Osteocyte (in vitro differentiated cells): ENCODE data around the gene TBC1D8B. TPM values are rescaled to one million over a fixed set of nuclear protein-coding genes. Genes with fewer than 3 reads are reported as not detected.
"Not testable (repeated sequence)": the region's sequence is repeated elsewhere in the genome, so short reads cannot be mapped to it uniquely, and the experiment has no call there.

Experiments
- DNase-seq: peaks from one replicate; pipeline ENCODE4 v3.0.0; 2021; ENCODE audit warnings: mixed read lengths; ENCODE audit not compliant: unreplicated experiment; ENCODE audit errors: extremely low spot score
- H3K27ac Mint-ChIP-seq: one replicate; pipeline ENCODE4 v1.8.0; 2021; ENCODE audit warnings: mild to moderate bottlenecking, mixed read lengths; ENCODE audit not compliant: unreplicated experiment
- H3K27me3 Mint-ChIP-seq: one replicate; pipeline ENCODE4 v1.8.0; 2021; ENCODE audit warnings: mixed read lengths; ENCODE audit not compliant: unreplicated experiment
- H3K36me3 Mint-ChIP-seq: one replicate; pipeline ENCODE4 v1.8.0; 2021; ENCODE audit warnings: mixed read lengths; ENCODE audit not compliant: unreplicated experiment
- H3K4me1 Mint-ChIP-seq: one replicate; pipeline ENCODE4 v1.8.0; 2021; ENCODE audit warnings: mixed read lengths; ENCODE audit not compliant: unreplicated experiment
- H3K4me3 Mint-ChIP-seq: one replicate; pipeline ENCODE4 v1.8.0; 2021; ENCODE audit warnings: mild to moderate bottlenecking, moderate library complexity, mixed read lengths; ENCODE audit not compliant: unreplicated experiment
- H3K9me3 Mint-ChIP-seq: one replicate; pipeline ENCODE4 v1.8.0; 2021; ENCODE audit warnings: mixed read lengths; ENCODE audit not compliant: unreplicated experiment
- total RNA-seq: library from RNA; stranded (reverse); gene quantifications from 2 replicates; pipeline ENCODE4 v1.2.1, GENCODE V29; 2021
- TF ChIP-seq, protein P1 (sequence below): fragments of 200-600 bp; sonication (generic); IDR thresholded peaks from 2 replicates; pipeline ENCODE4 v1.5.0; 2021; ENCODE audit warnings: antibody characterized with exemption, mild to moderate bottlenecking, moderate library complexity

TBC1D8B gene
- total RNA-seq, 1 donor from 2014 or later = 11.0 TPM

DNA sequence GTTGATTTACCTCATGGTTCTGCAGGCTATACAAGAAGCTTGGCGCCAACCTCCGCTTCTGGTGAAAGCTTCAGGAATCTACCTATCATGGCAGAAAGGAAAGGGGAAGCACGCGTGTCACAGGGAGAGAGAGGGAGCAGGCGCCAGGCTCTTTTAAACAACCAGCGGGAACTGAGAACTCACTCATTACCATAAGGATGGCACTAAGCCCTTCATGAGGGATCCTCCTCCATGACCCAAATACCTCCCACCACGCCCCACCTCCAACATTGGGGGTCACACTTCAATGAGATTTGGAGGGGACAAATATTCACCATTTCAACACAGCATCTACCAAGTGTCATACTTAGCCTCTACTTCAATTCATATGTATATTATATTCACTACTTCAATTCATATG, 18.8 kb upstream of the TBC1D8B start:
- H3K27me3 Mint-ChIP-seq = peaks cover 21% of the 10 kb centered on the region
- H3K4me3 Mint-ChIP-seq = no peak overlapping the region
- H3K9me3 Mint-ChIP-seq = no peaks in the 10 kb centered on the region
- no peaks in the 10 kb centered on the region for H3K4me1 Mint-ChIP-seq
- TF ChIP-seq, protein P1, sequence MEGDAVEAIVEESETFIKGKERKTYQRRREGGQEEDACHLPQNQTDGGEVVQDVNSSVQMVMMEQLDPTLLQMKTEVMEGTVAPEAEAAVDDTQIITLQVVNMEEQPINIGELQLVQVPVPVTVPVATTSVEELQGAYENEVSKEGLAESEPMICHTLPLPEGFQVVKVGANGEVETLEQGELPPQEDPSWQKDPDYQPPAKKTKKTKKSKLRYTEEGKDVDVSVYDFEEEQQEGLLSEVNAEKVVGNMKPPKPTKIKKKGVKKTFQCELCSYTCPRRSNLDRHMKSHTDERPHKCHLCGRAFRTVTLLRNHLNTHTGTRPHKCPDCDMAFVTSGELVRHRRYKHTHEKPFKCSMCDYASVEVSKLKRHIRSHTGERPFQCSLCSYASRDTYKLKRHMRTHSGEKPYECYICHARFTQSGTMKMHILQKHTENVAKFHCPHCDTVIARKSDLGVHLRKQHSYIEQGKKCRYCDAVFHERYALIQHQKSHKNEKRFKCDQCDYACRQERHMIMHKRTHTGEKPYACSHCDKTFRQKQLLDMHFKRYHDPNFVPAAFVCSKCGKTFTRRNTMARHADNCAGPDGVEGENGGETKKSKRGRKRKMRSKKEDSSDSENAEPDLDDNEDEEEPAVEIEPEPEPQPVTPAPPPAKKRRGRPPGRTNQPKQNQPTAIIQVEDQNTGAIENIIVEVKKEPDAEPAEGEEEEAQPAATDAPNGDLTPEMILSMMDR = no peak
- no peak for DNase-seq
- H3K36me3 Mint-ChIP-seq = no peaks in the 10 kb centered on the region
- H3K27ac Mint-ChIP-seq = no peak overlapping the region

DNA sequence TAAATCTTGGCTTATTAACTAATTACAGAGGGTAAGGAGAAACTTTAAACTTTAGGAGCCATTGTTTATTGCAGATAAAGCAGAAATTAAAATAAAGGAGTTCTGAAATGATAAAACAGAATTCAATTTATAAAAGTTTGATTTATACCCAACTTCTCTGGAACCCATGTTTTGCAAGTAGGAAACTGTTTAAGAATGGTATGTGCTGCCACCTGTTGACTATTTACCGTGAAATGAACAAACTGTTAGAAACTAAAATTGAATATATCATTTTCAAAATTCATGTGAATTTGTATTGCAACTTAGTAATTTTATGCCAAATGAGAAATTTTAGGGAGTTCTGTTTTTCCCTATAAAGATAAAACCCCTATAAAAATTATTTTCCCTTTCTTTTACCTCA, 11.0 kb upstream of the TBC1D8B start:
- H3K9me3 Mint-ChIP-seq = no peaks in the 10 kb centered on the region
- H3K27ac Mint-ChIP-seq = no peak overlapping the region
- no peaks in the 10 kb centered on the region for H3K36me3 Mint-ChIP-seq
- no peak for DNase-seq
- no peaks in the 10 kb centered on the region for H3K4me1 Mint-ChIP-seq
- no peak overlapping the region for H3K4me3 Mint-ChIP-seq
- TF ChIP-seq, protein P1 = peak; percentile 50
- H3K27me3 Mint-ChIP-seq = peaks cover 13% of the 10 kb centered on the region

DNA sequence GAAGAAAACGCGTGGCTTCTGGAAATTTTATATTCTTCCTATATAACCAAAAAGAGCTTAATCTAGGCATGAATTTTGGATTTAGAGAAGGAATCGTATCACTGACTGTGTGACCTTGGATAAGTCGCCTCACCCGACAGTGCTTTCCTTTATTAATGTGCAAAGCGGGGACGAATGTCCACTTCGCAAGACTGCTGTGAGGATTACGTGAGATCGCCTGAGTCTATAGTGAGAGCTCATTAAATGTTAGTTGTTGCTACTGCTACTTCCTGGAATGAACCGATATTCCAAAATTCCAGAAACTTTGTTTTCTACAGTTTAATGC, 448 bp upstream of the TBC1D8B start:
- TF ChIP-seq, protein P1 = no peak
- peak overlapping the region; percentile 95 for H3K4me3 Mint-ChIP-seq
- no peaks in the 10 kb centered on the region for H3K9me3 Mint-ChIP-seq
- H3K27ac Mint-ChIP-seq = peak overlapping the region; percentile 87
- H3K36me3 Mint-ChIP-seq = no peaks in the 10 kb centered on the region
- DNase-seq = no peak
- peaks cover 5% of the 10 kb centered on the region for H3K4me1 Mint-ChIP-seq
- H3K27me3 Mint-ChIP-seq = peaks cover 28% of the 10 kb centered on the region

DNA sequence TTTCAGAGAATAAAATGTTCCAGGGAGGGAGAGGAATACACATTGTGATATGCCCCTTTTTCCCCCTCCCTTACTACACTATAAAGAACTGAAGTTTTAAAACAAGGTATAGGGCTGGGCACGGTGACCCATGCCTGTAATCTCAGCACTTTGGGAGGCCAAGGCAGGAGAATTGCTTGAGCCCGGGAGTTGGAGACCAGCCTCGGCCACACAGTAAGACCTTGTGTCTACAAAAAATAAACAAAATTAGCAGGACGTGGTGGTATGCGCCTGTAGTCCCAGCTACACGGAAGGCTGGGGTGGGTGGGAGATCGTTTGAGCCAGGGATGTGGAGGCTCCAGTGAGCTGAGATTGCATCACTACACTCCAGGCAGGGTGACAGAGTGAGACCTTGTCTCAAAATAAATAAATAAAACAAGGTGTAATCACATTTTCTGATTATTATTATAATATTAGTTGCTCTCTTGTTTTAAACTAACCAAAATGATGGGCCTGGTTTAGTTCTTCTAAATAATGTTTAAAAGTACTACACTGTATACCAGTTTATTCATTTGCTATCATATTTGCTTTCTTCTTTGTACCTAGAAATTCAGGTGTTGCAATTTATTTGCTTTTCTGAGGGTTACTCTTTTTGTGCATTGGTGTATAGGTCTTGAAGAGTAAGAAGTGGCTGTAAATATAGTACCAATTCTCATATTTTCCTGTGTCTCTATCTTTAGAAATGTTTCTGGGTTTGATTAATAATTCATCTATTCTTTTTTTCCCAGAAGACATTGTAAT, 8.8 kb downstream of the TBC1D8B start:
- Mint-ChIP-seq H3K4me1 (no peaks in the 10 kb centered on the region), H3K4me3 (no peak overlapping the region), H3K36me3 (no peaks in the 10 kb centered on the region), H3K27me3 (no peaks in the 10 kb centered on the region), H3K9me3 (no peaks in the 10 kb centered on the region), H3K27ac (no peak overlapping the region)
- DNase-seq = no peak
- TF ChIP-seq, protein P1 = no peak

DNA sequence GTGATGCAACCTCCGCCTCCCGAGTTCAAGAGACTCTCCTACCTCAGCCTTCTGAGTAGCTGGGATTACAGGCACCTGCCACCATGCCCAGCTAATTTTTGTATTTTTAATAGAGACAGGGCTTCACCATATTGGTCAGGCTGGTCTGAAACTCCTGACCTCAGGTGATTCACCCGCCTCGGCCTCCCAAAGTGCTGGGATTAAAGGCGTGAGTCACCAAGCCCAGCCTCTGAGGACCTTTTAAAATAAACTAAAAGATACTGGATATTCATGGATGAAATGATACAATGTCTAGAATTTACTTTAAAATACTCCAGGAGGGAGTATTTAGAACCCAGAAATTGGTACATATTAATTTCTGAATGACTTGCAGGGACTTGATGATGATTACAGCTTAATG, 10.5 kb downstream of the TBC1D8B start:
- not testable (repeated sequence) for H3K4me1 Mint-ChIP-seq, H3K27ac Mint-ChIP-seq, H3K27me3 Mint-ChIP-seq, H3K9me3 Mint-ChIP-seq, DNase-seq, H3K4me3 Mint-ChIP-seq, H3K36me3 Mint-ChIP-seq

DNA sequence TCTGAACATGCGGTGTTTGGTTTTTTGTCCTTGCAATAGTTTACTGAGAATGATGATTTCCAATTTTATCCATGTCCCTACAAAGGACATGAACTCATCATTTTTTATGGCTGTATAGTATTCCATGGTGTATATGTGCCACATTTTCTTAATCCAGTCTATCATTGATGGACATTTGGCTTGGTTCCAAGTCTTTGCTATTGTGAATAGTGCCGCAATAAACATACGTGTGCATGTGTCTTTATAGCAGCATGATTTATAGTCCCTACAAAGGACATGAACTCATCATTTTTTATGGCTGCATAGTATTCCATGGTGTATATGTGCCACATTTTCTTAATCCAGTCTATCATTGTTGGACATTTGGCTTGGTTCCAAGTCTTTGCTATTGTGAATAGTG, 11.6 kb downstream of the TBC1D8B start:
- H3K36me3 Mint-ChIP-seq, H3K9me3 Mint-ChIP-seq, H3K4me3 Mint-ChIP-seq, DNase-seq, H3K27ac Mint-ChIP-seq, H3K4me1 Mint-ChIP-seq, H3K27me3 Mint-ChIP-seq: not testable (repeated sequence)
